Measurements from ENCODE around the gene QSOX2.

QSOX2 gene

DNA sequence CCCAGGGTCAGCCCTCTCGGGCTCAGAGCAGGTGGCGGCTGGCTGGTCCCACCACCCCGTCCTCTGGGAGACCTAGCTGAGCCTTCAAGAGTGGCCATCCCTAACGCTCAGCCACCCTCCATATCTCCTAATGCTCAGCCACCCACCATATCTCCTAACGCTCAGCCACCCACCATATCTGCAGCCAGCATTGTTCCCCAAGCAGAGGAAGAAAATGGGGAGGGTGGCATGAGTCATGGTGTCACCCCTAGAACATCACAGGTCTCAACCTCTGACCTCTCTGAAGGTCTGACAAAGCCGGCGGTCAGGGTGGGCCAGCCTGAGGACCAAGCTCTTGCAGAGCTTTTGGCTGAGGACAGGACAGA lies 55.4 kb downstream of the QSOX2 start:
- DNase-seq (ENCODE audit: low read depth, low spot score): no peak

DNA sequence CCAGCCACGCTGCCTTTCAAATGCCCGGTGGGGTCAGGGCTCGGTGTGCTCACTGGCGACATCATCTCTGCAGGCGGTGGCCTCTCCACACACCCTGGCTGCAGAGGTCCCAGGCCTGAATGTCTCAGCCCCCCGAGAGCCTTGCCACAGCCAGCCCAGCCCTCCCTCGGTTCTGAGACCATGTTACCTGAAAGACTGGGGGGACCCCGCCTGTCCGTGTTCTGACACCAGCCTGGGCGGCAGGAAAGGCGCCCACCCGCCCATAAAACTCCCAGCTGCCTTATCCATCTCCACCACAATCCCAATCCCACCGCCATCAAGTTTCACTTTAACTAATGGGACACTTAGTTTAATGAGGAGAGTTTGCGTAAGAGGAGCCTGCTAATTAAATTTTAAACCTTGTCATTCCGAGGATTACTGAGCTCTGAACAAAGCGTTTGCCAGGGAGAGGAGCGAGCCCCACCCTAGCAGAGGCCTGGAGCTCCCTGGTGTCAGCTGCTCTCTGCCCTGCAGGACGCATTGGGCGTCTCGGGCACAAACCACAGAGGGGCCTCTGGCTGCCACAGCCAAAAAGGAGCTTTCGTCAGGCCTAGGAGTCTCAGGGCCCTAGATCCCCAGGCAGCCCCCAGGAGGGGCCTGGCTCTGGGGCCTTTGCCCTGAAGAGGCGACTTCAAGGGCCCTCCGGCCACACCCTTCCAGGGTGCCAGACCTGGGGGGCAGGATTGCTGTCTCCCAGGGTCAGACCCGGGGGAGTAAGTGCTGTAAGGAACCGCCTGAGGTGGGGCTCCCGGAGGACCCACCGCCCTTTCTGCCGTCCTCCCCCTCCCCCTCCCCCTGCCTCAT lies 56.0 kb downstream of the QSOX2 start:
- CTCF ChIA-PET: interaction anchor here (1.4 kb wide), 1 partner anchor 36 kb away, joined by 3 read pairs; no protein-coding TSS in a partner anchor
- TF ChIP-seq, protein P1, sequence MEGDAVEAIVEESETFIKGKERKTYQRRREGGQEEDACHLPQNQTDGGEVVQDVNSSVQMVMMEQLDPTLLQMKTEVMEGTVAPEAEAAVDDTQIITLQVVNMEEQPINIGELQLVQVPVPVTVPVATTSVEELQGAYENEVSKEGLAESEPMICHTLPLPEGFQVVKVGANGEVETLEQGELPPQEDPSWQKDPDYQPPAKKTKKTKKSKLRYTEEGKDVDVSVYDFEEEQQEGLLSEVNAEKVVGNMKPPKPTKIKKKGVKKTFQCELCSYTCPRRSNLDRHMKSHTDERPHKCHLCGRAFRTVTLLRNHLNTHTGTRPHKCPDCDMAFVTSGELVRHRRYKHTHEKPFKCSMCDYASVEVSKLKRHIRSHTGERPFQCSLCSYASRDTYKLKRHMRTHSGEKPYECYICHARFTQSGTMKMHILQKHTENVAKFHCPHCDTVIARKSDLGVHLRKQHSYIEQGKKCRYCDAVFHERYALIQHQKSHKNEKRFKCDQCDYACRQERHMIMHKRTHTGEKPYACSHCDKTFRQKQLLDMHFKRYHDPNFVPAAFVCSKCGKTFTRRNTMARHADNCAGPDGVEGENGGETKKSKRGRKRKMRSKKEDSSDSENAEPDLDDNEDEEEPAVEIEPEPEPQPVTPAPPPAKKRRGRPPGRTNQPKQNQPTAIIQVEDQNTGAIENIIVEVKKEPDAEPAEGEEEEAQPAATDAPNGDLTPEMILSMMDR (IDR thresholded peaks at IDR 0.05; ENCODE audit: insufficient read depth, low read length, missing control alignments): no peak
- no peak for DNase-seq (ENCODE audit: low read depth, low spot score)
- POLR2A ChIA-PET: no interaction called here
- H3K4me3 ChIP-seq (ENCODE audit: low read depth, low read length): no peak overlapping the region

More for the DNA sequence above, 55.4 kb downstream of the QSOX2 start:
- CTCF ChIA-PET: interaction anchor here (1.4 kb wide), 1 partner anchor 35 kb away, joined by 3 read pairs; no protein-coding TSS in a partner anchor
- TF ChIP-seq, protein P1 (IDR thresholded peaks at IDR 0.05; ENCODE audit: insufficient read depth, low read length, missing control alignments): no peak
- no peak overlapping the region for H3K4me3 ChIP-seq (ENCODE audit: low read depth, low read length)
- POLR2A ChIA-PET: no interaction called here

DNA sequence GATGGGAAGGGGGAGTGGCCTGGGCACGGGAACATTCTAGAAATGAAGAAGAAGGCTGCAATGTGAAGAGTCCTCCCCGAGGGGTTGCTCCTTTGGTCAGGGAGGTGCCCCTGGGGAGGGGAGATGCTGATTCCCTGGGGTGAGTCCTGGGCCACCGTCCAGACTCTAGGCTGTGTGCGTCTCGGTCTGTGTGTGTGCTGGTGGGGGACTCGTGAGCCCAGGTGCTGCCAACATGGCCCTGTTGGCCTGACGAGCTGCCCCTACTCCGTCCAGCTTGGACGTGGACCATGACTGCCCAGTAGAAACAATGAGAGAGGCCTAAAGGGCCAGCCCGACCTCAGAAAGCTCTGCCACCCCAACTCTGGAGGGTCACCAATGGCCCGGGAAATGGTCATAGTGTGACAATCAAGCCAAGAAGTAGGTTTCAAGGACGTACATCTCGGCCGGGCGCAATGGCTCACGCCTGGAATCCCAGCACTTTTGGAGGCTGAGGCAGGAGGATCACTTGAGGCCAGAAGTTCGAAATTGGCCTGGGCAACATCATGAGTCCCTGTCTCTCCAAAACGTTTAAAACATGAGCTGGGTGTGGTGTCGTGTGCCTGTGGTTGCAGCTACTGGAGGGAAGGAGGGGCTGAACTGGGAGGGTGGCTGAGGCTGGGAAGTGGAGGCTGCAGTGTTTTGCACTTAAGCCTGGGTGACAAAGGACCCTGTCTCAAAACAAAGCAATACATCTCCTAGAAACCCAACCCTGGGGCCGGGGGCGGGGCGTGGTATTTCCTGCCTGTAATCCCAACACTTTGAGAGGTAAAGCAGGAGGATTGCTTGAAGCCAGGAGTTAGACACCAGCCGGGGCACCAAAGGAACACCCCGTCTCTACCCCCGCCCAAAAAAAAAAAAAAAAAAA lies 57.7 kb downstream of the QSOX2 start:
- no peak overlapping the region for H3K4me3 ChIP-seq (ENCODE audit: low read depth, low read length)
- DNase-seq (ENCODE audit: low read depth, low spot score): no peak
- POLR2A ChIA-PET: no interaction called here
- CTCF ChIA-PET: interaction anchor here (0.5 kb wide), 1 partner anchor 18 kb away, joined by 3 read pairs; no protein-coding TSS in a partner anchor
- TF ChIP-seq, protein P1 (IDR thresholded peaks at IDR 0.05; ENCODE audit: insufficient read depth, low read length, missing control alignments): no peak

DNA sequence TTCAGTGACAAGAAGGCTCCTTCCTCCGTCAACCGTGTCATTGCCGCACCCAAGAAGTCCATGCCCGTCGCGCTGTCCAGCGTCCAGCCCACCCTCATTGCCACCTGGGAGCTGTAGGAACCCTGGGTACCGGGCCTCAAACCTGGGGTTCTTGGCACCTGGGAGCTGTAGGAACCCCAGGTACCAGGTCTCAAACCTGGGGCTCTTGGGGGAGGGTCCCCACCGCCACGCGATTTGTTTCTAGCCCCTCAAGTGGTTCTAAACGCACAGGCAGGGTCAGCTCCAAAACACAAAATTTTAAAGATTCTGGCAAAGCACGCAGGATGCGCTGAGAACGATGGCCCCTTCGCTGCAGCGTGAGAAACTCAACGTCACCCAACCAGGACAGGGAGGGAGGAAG lies 58.4 kb downstream of the QSOX2 start:
- TF ChIP-seq, protein P1 (IDR thresholded peaks at IDR 0.05; ENCODE audit: insufficient read depth, low read length, missing control alignments): no peak
- DNase-seq (ENCODE audit: low read depth, low spot score): no peak
- CTCF ChIA-PET: no interaction called here
- POLR2A ChIA-PET: no interaction called here
- H3K4me3 ChIP-seq (ENCODE audit: low read depth, low read length): no peak overlapping the region

DNA sequence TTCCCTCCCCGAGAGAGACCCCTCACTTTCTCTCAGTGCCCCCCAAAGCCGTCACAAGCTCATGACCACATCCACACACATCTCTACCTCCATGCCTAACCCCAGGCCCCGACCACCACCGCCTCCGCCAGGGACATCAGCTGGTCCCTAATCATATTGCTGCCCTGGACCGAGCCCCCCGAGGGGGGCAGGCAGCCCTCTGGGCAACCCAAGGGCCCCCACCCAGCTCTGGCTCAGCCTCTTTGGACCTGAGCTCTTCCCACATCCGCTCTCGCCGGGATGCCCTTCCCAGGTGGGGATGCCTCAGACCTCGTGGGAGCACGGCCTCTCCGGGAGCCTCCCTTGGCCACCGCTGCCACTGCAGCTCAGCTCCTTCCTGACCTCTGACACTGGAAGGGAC lies 59.2 kb downstream of the QSOX2 start:
- CTCF ChIA-PET: interaction anchor here (1.2 to 3.5 kb wide), 3 partner anchors 11 to 20 kb away, joined by 4 to 21 read pairs (median 4); no protein-coding TSS in a partner anchor
- no peak overlapping the region for H3K4me3 ChIP-seq (ENCODE audit: low read depth, low read length)
- POLR2A ChIA-PET: no interaction called here
- DNase-seq (ENCODE audit: low read depth, low spot score): no peak
- TF ChIP-seq, protein P1 (IDR thresholded peaks at IDR 0.05; ENCODE audit: insufficient read depth, low read length, missing control alignments): no peak

All from AG04449 (cell line).